GM19238 (cell line): ENCODE data around the gene TFAP2C.

Source experiments
- DNase-seq: peaks from one replicate; pipeline ENCODE4 v3.0.0; 2011; ENCODE audit warnings: low spot score; ENCODE audit not compliant: insufficient read length

TFAP2C gene

GRCh38 chr20:56628873-56629463, at the start of gene TFAP2C:
Gene TFAP2C (plus strand): TSS chr20:56629306. CDS start chr20:56629545, 239 bp downstream.
- DNase-seq: no peak

- DNase-seq: no peak
Observed at GRCh38 chr20:56580226-56580625, 48.9 kb upstream of the TFAP2C start.

GRCh38 chr20:56581701-56582100, 47.4 kb upstream of the TFAP2C start:
- no peak for DNase-seq

- no peak for DNase-seq
Observed at GRCh38 chr20:56582542-56582941, 46.6 kb upstream of the TFAP2C start.

- no peak for DNase-seq
Observed at GRCh38 chr20:56584916-56585315, 44.2 kb upstream of the TFAP2C start.

- no peak for DNase-seq
Observed at GRCh38 chr20:56587307-56588041, 41.6 kb upstream of the TFAP2C start.

GRCh38 chr20:56588996-56589395, 40.1 kb upstream of the TFAP2C start:
- DNase-seq: no peak

GRCh38 chr20:56589633-56590032, 39.5 kb upstream of the TFAP2C start:
- DNase-seq: no peak

GRCh38 chr20:56590888-56591287, 38.2 kb upstream of the TFAP2C start:
- DNase-seq: no peak

GRCh38 chr20:56592211-56592610, 36.9 kb upstream of the TFAP2C start:
- DNase-seq: no peak

- no peak for DNase-seq
Observed at GRCh38 chr20:56592817-56593216, 36.3 kb upstream of the TFAP2C start.

GRCh38 chr20:56595746-56596475, 33.2 kb upstream of the TFAP2C start:
- DNase-seq: no peak

GRCh38 chr20:56601166-56601565, 27.9 kb upstream of the TFAP2C start:
- DNase-seq: no peak

- no peak for DNase-seq
Observed at GRCh38 chr20:56604673-56605072, 24.4 kb upstream of the TFAP2C start.

- no peak for DNase-seq
Observed at GRCh38 chr20:56605261-56605996, 23.7 kb upstream of the TFAP2C start.

GRCh38 chr20:56606174-56606945, 22.7 kb upstream of the TFAP2C start:
- DNase-seq: no peak

GRCh38 chr20:56607061-56607704, 21.9 kb upstream of the TFAP2C start:
- DNase-seq: no peak

GRCh38 chr20:56608376-56608775, 20.7 kb upstream of the TFAP2C start:
- DNase-seq: no peak

GRCh38 chr20:56609321-56609720, 19.8 kb upstream of the TFAP2C start:
- DNase-seq: no peak

- no peak for DNase-seq
Observed at GRCh38 chr20:56610098-56610497, 19.0 kb upstream of the TFAP2C start.

GRCh38 chr20:56614196-56614595, 14.9 kb upstream of the TFAP2C start:
- no peak for DNase-seq
